Endothelial cell of umbilical vein (primary cell): ENCODE data around the gene GALNT13. TPM values are rescaled to one million over a fixed set of nuclear protein-coding genes. Genes with fewer than 3 reads are reported as not detected.

Experiments used
- BruUV-seq: library from RNA; stranded (reverse); fragments of 400-500 nt; replicated peaks from 2 replicates; lab custom pipeline; 2021; lab: Mats Ljungman, UMichigan
- CTCF ChIA-PET: fragments of 300-600, 350-600 bp; sonication (Branson Sonifier 250); formaldehyde crosslinking; loops from one replicate; lab custom pipeline; 2021; ENCODE audit warnings: antibody characterized with exemption, inconsistent platforms; lab: Charles Lee
- POLR2A ChIA-PET: fragments of 300-600, 350-600 bp; sonication (Branson Sonifier 250); formaldehyde crosslinking; loops from one replicate; lab custom pipeline; 2021; ENCODE audit warnings: antibody characterized with exemption, inconsistent platforms; lab: Charles Lee
- DNase-seq: peaks from one replicate; pipeline ENCODE4 v3.0.0-alpha.2; 2011; ENCODE audit warnings: low read depth, low spot score
- FAIRE-seq: peaks from 2 replicates; lab custom pipeline; 2011; peaks lifted over from hg19 to GRCh38; lab: Jason Lieb, UNC
- H2AFZ ChIP-seq: 2 replicates; pipeline ENCODE4 v1.6.0; 2012; ENCODE audit warnings: low read depth, low read length, control low read depth, inconsistent platforms
- H3K27ac ChIP-seq: 2 replicates; pipeline ENCODE4 v1.5.1; 2011; ENCODE audit warnings: low read depth, mild to moderate bottlenecking, control low read depth, low read length, moderate library complexity; ENCODE audit not compliant: insufficient read depth
- H3K27me3 ChIP-seq, 2 experiments: 2 replicates each; pipeline versions ENCODE4 v1.6.0 to v1.6.1; 2011; ENCODE audit warnings: low read length in 2 of 2, mixed read lengths in 1 of 2; ENCODE audit not compliant: control insufficient read depth in 2 of 2, insufficient read depth in 2 of 2
- H3K36me3 ChIP-seq, 2 experiments: 2 replicates in 1 of 2; 3 replicates in 1 of 2; pipeline ENCODE4 v1.5.1; 2011; ENCODE audit warnings: low read length in 2 of 2, mild to moderate bottlenecking in 1 of 2, moderate library complexity in 1 of 2; ENCODE audit not compliant: control insufficient read depth in 2 of 2, insufficient read depth in 2 of 2; ENCODE audit errors: extremely low read depth in 1 of 2
- H3K4me1 ChIP-seq: 3 replicates; pipeline ENCODE4 v1.5.1; 2011; ENCODE audit warnings: mild to moderate bottlenecking, low read length; ENCODE audit not compliant: control insufficient read depth, insufficient read depth; ENCODE audit errors: extremely low read depth
- H3K4me2 ChIP-seq: 2 replicates; pipeline ENCODE4 v1.6.1; 2011; ENCODE audit warnings: low read length, control low read depth, mixed read lengths; ENCODE audit not compliant: insufficient read depth
- H3K4me3 ChIP-seq, 3 experiments: fragments of 200-600 bp in 1 of 3; sonication (generic), shearing (Covaris generic) in 1 of 3; replicated peaks in 1 of 3; 2 replicates each; pipeline ENCODE4 v1.5.1; 2011 to 2016; ENCODE audit warnings: control low read depth in 3 of 3, low read length in 3 of 3, mild to moderate bottlenecking in 2 of 3, inconsistent platforms in 1 of 3, low read depth in 1 of 3, moderate library complexity in 1 of 3; ENCODE audit not compliant: insufficient read depth in 1 of 3
- H3K79me2 ChIP-seq: 2 replicates; pipeline ENCODE4 v1.6.0; 2012; ENCODE audit warnings: low read length, inconsistent platforms; ENCODE audit not compliant: control insufficient read depth, insufficient read depth
- H3K9ac ChIP-seq: replicated peaks from 2 replicates; pipeline ENCODE3; 2011; ENCODE audit warnings: low read length, control low read depth; ENCODE audit not compliant: insufficient read depth; ENCODE audit errors: extremely low read depth
- H3K9me1 ChIP-seq: replicated peaks from 3 replicates; pipeline ENCODE4 v1.6.0; 2011; ENCODE audit warnings: mild to moderate bottlenecking, low read length; ENCODE audit not compliant: control insufficient read depth, insufficient read depth; ENCODE audit errors: extremely low read depth
- H3K9me3 ChIP-seq: replicated peaks from 2 replicates; pipeline ENCODE4 v1.5.1; 2012; ENCODE audit warnings: low read length, inconsistent platforms; ENCODE audit not compliant: control insufficient read depth, insufficient read depth
- H4K20me1 ChIP-seq: replicated peaks from 2 replicates; pipeline ENCODE3; 2011; ENCODE audit warnings: mild to moderate bottlenecking, low read length; ENCODE audit not compliant: control insufficient read depth, insufficient read depth; ENCODE audit errors: extremely low read depth
- EZH2 ChIP-seq: IDR thresholded peaks from 2 replicates; pipeline ENCODE4 v1.6.1; 2012; ENCODE audit warnings: borderline replicate concordance, low read depth, mild to moderate bottlenecking, moderate library complexity, low read length, inconsistent platforms; ENCODE audit not compliant: severe bottlenecking
- FOS ChIP-seq: IDR thresholded peaks from 2 replicates; pipeline ENCODE4 v1.6.1; 2011; ENCODE audit warnings: mild to moderate bottlenecking, low read length, moderate library complexity, borderline replicate concordance; ENCODE audit not compliant: insufficient read depth
- GATA2 ChIP-seq: IDR thresholded peaks from 2 replicates; pipeline ENCODE4 v1.7.0; 2011; ENCODE audit warnings: low read depth, mild to moderate bottlenecking, moderate library complexity, mixed read lengths, low read length; ENCODE audit not compliant: insufficient read length, insufficient read depth
- JUN ChIP-seq: IDR thresholded peaks from 2 replicates; pipeline ENCODE4 v1.6.1; 2011; ENCODE audit warnings: borderline replicate concordance, low read depth; ENCODE audit not compliant: insufficient read length, insufficient read depth
- MYC ChIP-seq: IDR thresholded peaks from one replicate; pipeline ENCODE4 v1.6.1; 2011; ENCODE audit warnings: mild to moderate bottlenecking, low read depth, low read length
- POLR2A ChIP-seq: IDR thresholded peaks from 2 replicates; pipeline ENCODE4 v1.6.1; 2012; ENCODE audit warnings: low read depth, mild to moderate bottlenecking, control low read depth, low read length
- POLR2AphosphoS5 ChIP-seq: IDR thresholded peaks from 2 replicates; pipeline ENCODE4 v1.6.1; 2012; ENCODE audit warnings: low read depth, mild to moderate bottlenecking, control low read depth, low read length, moderate library complexity; ENCODE audit not compliant: insufficient read depth
- dilution Hi-C: fragments of 300-500 bp; cut with MboI; formaldehyde crosslinking; loops from one replicate; pipeline ENCODE4 v1.15.0; 2019; ENCODE audit warnings: low sequenced_read_pairs; ENCODE audit not compliant: extremely low pct_ligation_motif_present
- intact Hi-C: fragments of 100-400 bp; cut with micrococcal nuclease; formaldehyde crosslinking; loops from one replicate; pipeline ENCODE4 v1.10.0; 2022
- polyA plus RNA-seq, 4 experiments: library from polyadenylated mRNA; depleted of rRNA in 3 of 4; stranded (reverse) in 3 of 4; unstranded in 1 of 4; fragments of >200 nt; gene quantifications; 2 replicates each; pipeline versions ENCODE4 v1.2.1 to v1.2.3, GENCODE V29; 2011 to 2012; ENCODE audit warnings: missing spikeins in 1 of 4
- total RNA-seq: library from RNA; stranded (reverse); gene quantifications from 2 replicates; pipeline ENCODE4 v1.2.3, GENCODE V29; 2021
- TF ChIP-seq, protein P1 (sequence below), 2 donors: IDR thresholded peaks; 1 replicate in 1 of 2; 2 replicates in 1 of 2; pipeline ENCODE4 v1.5.1; 2011; ENCODE audit warnings: low read length in 2 of 2, mild to moderate bottlenecking in 2 of 2, moderate library complexity in 2 of 2, control low read depth in 1 of 2, inconsistent platforms in 1 of 2, low read depth in 1 of 2; ENCODE audit not compliant: insufficient read depth in 1 of 2; ENCODE audit errors: extremely low read depth in 1 of 2
- TF ChIP-seq, protein P2 (sequence below): IDR thresholded peaks from 2 replicates; pipeline ENCODE4 v1.6.1; 2011; ENCODE audit not compliant: insufficient read depth, insufficient read length

GALNT13 gene
- total and polyA plus RNA-seq, 2 donors (not counting 3 experiments of a cell fraction or from before 2014, with no cell fraction given), result 0.06 TPM; not detected in 1

DNA sequence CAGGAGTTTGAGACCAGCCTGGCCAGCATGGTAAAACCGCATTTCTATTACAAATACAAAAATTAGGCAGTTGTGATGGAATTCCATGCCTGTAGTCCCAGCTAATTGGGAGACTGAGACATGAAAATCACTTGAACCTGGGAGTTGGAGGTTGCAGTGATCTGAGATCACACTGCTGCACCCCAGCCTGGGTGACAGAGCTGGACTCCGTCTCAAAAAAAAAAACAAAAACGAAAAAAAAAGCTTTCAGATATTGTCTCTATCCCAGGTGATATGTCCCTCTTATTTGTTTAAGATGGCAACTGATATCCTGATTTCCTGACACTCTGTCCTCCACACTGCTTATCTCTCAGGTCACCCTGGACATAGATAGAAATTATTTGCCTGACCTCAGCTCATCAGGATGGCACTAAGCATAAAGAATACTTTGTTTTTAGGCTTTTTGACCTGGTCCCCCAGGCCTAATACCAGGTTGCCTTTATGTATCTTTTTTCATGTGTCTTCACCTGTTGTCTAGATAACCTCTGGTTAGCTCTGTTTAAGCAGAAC, 531.6 kb downstream of the GALNT13 start:
- no peak for DNase-seq
- Histone ChIP-seq H3K27me3 (no peaks in the 10 kb centered on the region), H3K4me3 (no peak overlapping the region), H3K4me2 (no peak overlapping the region), H3K9me1 (no peaks in the 10 kb centered on the region), H3K79me2 (no peaks in the 10 kb centered on the region), H3K27ac (no peak overlapping the region), H3K36me3 (no peaks in the 10 kb centered on the region), H3K9me3 (no peaks in the 10 kb centered on the region), H4K20me1 (no peaks in the 10 kb centered on the region), H2AFZ (no peak overlapping the region), H3K4me1 (no peaks in the 10 kb centered on the region), H3K9ac (no peak overlapping the region)
- BruUV-seq, result no TSS peak
- CTCF ChIA-PET, result no interaction called here
- no peak for FAIRE-seq
- TF ChIP-seq MYC, result no peak
- TF ChIP-seq FOS, result no peak
- no peak for TF ChIP-seq POLR2AphosphoS5
- TF ChIP-seq, protein P1, sequence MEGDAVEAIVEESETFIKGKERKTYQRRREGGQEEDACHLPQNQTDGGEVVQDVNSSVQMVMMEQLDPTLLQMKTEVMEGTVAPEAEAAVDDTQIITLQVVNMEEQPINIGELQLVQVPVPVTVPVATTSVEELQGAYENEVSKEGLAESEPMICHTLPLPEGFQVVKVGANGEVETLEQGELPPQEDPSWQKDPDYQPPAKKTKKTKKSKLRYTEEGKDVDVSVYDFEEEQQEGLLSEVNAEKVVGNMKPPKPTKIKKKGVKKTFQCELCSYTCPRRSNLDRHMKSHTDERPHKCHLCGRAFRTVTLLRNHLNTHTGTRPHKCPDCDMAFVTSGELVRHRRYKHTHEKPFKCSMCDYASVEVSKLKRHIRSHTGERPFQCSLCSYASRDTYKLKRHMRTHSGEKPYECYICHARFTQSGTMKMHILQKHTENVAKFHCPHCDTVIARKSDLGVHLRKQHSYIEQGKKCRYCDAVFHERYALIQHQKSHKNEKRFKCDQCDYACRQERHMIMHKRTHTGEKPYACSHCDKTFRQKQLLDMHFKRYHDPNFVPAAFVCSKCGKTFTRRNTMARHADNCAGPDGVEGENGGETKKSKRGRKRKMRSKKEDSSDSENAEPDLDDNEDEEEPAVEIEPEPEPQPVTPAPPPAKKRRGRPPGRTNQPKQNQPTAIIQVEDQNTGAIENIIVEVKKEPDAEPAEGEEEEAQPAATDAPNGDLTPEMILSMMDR (IDR thresholded peaks at IDR 0.05; ENCODE audit: extremely low read depth in 1 of 2, insufficient read depth in 1 of 2, low read depth in 1 of 2, low read length in 2 of 2), result no peak
- no peak for TF ChIP-seq EZH2
- TF ChIP-seq POLR2A, result no peak
- TF ChIP-seq GATA2, result no peak
- TF ChIP-seq, protein P2, sequence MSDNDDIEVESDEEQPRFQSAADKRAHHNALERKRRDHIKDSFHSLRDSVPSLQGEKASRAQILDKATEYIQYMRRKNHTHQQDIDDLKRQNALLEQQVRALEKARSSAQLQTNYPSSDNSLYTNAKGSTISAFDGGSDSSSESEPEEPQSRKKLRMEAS, result no peak
- no peak for TF ChIP-seq JUN
- POLR2A ChIA-PET, result no interaction called here
- intact Hi-C loops (loop anchor here (2.0 kb wide), 2 partner anchors 819 to 847 kb away; no protein-coding TSS in a partner anchor), dilution Hi-C loops (no loop called here)
